Measurements from ENCODE around the gene ZC2HC1B. TPM values are rescaled to one million over a fixed set of nuclear protein-coding genes. Genes with fewer than 3 reads are reported as not detected.

Gene ZC2HC1B
- total RNA-seq, 3 donors from 2014 or later (not counting 1 experiment from before 2014, with no cell fraction given): not detected

DNA sequence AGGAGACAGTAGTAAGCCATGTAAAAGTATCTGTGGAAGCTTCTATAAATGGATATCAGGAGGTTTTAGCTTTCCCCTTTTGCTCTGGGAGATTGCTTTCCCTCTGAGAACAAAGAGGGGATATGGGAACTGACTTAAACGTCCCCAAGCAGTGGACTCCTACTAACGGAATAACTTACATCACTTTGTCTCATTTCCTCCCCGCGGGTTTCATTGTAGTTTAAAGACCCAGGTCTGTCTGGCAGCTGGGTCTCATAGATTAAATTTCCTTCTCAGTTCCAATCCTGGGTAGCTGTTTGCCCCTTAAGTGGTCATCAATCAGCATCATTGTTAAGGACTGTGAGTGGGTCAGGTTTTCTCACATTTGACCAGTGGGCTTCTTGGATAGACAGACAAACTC is 75.1 kb downstream of the ZC2HC1B start:
- Mint-ChIP-seq H3K27ac (no peak overlapping the region), H3K9me3 (no peaks in the 10 kb centered on the region), H3K4me3 (no peak overlapping the region), H3K36me3 (no peaks in the 10 kb centered on the region), H3K27me3 (ENCODE audit: low read depth in 2 of 2) (no peaks in the 10 kb centered on the region), H3K4me1 (peaks cover 10 to 15% of the 10 kb centered on the region in 2 donors)
- ATAC-seq: no peak
- no peak overlapping the region for H3K4me3 ChIP-seq (ENCODE audit: low read length)
- H3K9me3 ChIP-seq (ENCODE audit: control insufficient read depth, insufficient read depth, low read length): no peaks in the 10 kb centered on the region
- TF ChIP-seq, protein P1, sequence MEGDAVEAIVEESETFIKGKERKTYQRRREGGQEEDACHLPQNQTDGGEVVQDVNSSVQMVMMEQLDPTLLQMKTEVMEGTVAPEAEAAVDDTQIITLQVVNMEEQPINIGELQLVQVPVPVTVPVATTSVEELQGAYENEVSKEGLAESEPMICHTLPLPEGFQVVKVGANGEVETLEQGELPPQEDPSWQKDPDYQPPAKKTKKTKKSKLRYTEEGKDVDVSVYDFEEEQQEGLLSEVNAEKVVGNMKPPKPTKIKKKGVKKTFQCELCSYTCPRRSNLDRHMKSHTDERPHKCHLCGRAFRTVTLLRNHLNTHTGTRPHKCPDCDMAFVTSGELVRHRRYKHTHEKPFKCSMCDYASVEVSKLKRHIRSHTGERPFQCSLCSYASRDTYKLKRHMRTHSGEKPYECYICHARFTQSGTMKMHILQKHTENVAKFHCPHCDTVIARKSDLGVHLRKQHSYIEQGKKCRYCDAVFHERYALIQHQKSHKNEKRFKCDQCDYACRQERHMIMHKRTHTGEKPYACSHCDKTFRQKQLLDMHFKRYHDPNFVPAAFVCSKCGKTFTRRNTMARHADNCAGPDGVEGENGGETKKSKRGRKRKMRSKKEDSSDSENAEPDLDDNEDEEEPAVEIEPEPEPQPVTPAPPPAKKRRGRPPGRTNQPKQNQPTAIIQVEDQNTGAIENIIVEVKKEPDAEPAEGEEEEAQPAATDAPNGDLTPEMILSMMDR (IDR thresholded peaks at IDR 0.05): no peak
- DNase-seq: no peak
- H3K27me3 ChIP-seq (ENCODE audit: control insufficient read depth, insufficient read depth, low read length): no peaks in the 10 kb centered on the region
- peaks cover 7% of the 10 kb centered on the region for H3K4me1 ChIP-seq (ENCODE audit: control insufficient read depth, insufficient read depth, low read length)
- no peaks in the 10 kb centered on the region for H3K36me3 ChIP-seq (ENCODE audit: control insufficient read depth, insufficient read depth, low read length)
- intact Hi-C loops (cut with micrococcal nuclease): no loop called here
- WGBS (ENCODE audit: insufficient coverage): 32% methylated on average over 4 of the region's 4 CpGs
- no peak overlapping the region for H3K27ac ChIP-seq (ENCODE audit: low read length)

DNA sequence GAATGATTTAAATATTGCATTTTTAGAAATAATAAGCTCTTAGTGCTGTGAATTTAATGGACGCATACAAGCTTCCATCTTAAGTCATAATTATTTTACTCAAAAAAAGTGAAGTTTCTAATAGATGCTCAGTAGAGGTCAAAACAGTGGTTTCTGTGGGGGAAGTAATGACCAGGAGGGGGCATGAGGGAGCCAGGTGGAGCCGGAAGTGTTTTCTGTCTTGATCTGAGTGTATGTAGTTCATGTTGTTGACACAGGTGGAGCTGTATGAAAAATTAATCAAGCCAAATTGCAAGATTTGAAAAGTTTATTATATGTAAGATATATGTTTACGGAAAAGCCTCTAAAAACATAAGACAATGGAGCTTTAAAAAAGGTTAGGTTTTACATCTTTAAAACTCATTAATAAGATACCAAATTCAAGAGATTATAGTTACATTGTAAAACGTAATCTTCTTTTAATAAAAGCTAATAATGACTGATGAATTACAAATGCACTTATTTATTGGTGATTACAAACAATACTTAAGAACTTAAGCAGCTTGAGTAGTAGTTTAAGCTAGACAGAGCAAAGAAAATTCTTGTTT is 75.8 kb downstream of the ZC2HC1B start:
- Histone ChIP-seq H3K27me3 (ENCODE audit: control insufficient read depth, insufficient read depth, low read length) (no peaks in the 10 kb centered on the region), H3K4me3 (ENCODE audit: low read length) (no peak overlapping the region), H3K4me1 (ENCODE audit: control insufficient read depth, insufficient read depth, low read length) (peaks cover 7% of the 10 kb centered on the region), H3K36me3 (ENCODE audit: control insufficient read depth, insufficient read depth, low read length) (no peaks in the 10 kb centered on the region), H3K9me3 (ENCODE audit: control insufficient read depth, insufficient read depth, low read length) (no peaks in the 10 kb centered on the region), H3K27ac (ENCODE audit: low read length) (no peak overlapping the region)
- 0% methylated on average over 1 of the region's 4 CpGs for WGBS (ENCODE audit: insufficient coverage)
- Mint-ChIP-seq H3K27ac (no peak overlapping the region), H3K9me3 (no peaks in the 10 kb centered on the region), H3K27me3 (ENCODE audit: low read depth in 2 of 2) (no peaks in the 10 kb centered on the region), H3K36me3 (no peaks in the 10 kb centered on the region), H3K4me1 (peaks cover 10 to 15% of the 10 kb centered on the region in 2 donors), H3K4me3 (no peak overlapping the region)
- ATAC-seq (peak; percentile 84 to 98 (median 96)), DNase-seq (peak; percentile 30 to 78)
- TF ChIP-seq, protein P1 (IDR thresholded peaks at IDR 0.05): peak; percentile 76
- intact Hi-C loops (cut with micrococcal nuclease): loop anchor here (1.0 to 2.0 kb wide), 2 partner anchors 155 to 365 kb away; partner anchors contain the start of gene SF3B5

DNA sequence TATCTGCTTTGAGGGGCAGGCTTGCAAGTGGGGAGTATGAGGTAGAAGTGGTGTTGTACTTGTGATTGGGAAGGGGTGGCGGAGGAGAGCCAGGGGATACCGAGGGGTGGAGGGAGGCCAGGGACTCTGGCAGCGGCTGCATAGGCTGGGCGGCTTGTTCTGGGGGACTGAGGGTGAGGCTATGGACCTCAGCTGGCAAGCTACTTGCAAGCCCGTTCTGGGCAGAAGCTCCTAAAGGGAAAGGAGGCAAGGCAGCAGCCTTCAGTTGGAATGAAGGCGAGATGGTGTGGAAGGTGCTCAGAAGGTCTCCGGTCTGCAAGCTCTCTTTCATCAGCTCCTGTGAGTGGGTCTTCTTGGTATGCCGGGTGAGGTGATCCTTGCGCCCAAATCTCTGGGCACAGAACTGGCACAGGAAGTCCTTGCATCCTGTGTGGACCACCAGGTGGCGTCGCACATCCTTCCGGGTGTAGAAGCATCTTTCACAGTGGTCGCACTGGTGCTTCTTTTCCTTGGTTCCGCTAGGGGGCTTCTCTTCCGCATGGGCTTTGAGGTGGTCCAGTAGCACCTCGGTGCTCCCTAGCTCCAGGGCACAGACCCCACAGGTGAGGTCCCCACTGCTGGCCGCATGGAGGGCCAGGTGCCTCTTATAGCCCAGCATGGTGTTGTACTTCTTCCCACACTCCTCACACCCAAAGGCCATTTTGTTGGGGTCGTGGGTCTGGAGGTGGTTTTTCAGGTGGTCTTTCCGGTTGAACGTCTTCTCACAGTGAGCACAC is 77.8 kb downstream of the ZC2HC1B start:
- Histone ChIP-seq H3K4me3 (ENCODE audit: low read length) (no peak overlapping the region), H3K36me3 (ENCODE audit: control insufficient read depth, insufficient read depth, low read length) (no peaks in the 10 kb centered on the region), H3K27ac (ENCODE audit: low read length) (no peak overlapping the region), H3K9me3 (ENCODE audit: control insufficient read depth, insufficient read depth, low read length) (no peaks in the 10 kb centered on the region), H3K27me3 (ENCODE audit: control insufficient read depth, insufficient read depth, low read length) (no peaks in the 10 kb centered on the region), H3K4me1 (ENCODE audit: control insufficient read depth, insufficient read depth, low read length) (peaks cover 7% of the 10 kb centered on the region)
- Mint-ChIP-seq H3K36me3 (no peaks in the 10 kb centered on the region), H3K27ac (no peak overlapping the region), H3K27me3 (ENCODE audit: low read depth in 2 of 2) (no peaks in the 10 kb centered on the region), H3K4me1 (peaks cover 10 to 15% of the 10 kb centered on the region in 2 donors), H3K4me3 (no peak overlapping the region), H3K9me3 (no peaks in the 10 kb centered on the region)
- TF ChIP-seq, protein P1 (IDR thresholded peaks at IDR 0.05): peak; percentile 60
- ATAC-seq (peak; percentile 60 to 72 (median 70)), DNase-seq (peak; percentile 39 to 75)
- intact Hi-C loops (cut with micrococcal nuclease): loop anchor here (1.0 to 2.0 kb wide), 3 partner anchors 71 to 277 kb away; partner anchors contain the start of gene SF3B5
- WGBS (ENCODE audit: insufficient coverage): 66% methylated on average over 19 of the region's 20 CpGs

Data from natural killer cell (primary cell).